Activated T-helper 2 cell treated with anti-CD3 and anti-CD28 coated beads, Interferon-gamma antibody, Interleukin-2, Interleukin-4, amounts not matched to agents 10 μg/mL and 5 μg/mL and 100 μg/mL, durations not matched to agents 14 hours and 24 hours and 36 hours (primary cell): Measurements from ENCODE around the gene SLC25A26. TPM values are rescaled to one million over a fixed set of nuclear protein-coding genes. Genes with fewer than 3 reads are reported as not detected.

Experiments used
- DNase-seq: peaks from one replicate; pipeline ENCODE4 v3.0.0; 2021; ENCODE audit warnings: low spot score
- H3K27ac Mint-ChIP-seq: one replicate; pipeline ENCODE4 v1.8.0; 2021; ENCODE audit warnings: mixed read lengths
- H3K27me3 Mint-ChIP-seq: one replicate; pipeline ENCODE4 v1.8.0; 2021; ENCODE audit warnings: low read depth, mixed read lengths
- H3K36me3 Mint-ChIP-seq: one replicate; pipeline ENCODE4 v1.8.0; 2021; ENCODE audit warnings: low read depth, mixed read lengths
- H3K4me1 Mint-ChIP-seq: one replicate; pipeline ENCODE4 v1.8.0; 2021; ENCODE audit warnings: low read depth, mixed read lengths
- H3K4me3 Mint-ChIP-seq: one replicate; pipeline ENCODE4 v1.8.0; 2021; ENCODE audit warnings: low read depth, mild to moderate bottlenecking, moderate library complexity, mixed read lengths
- H3K9me3 Mint-ChIP-seq: one replicate; pipeline ENCODE4 v1.8.0; 2021; ENCODE audit warnings: mixed read lengths
- intact Hi-C: fragments of 100-400 bp; cut with micrococcal nuclease; formaldehyde crosslinking; loops from one replicate; pipeline ENCODE4 v1.15.1; 2023
- total RNA-seq: library from RNA; stranded (reverse); gene quantifications from 2 replicates; pipeline ENCODE4 v1.2.3, GENCODE V29; 2022

The SLC25A26 gene
- total RNA-seq, 1 donor from 2014 or later = 15.5 TPM

- Mint-ChIP-seq H3K9me3 (peaks cover 28% of the 10 kb centered on the region), H3K36me3 (peaks cover 38% of the 10 kb centered on the region), H3K27me3 (no peaks in the 10 kb centered on the region), H3K4me3 (no peak overlapping the region), H3K4me1 (peaks cover 6% of the 10 kb centered on the region), H3K27ac (no peak overlapping the region)
- DNase-seq = no peak
- intact Hi-C loops = no loop called here
Observed at GRCh38 chr3:66233033-66233432, 12.2 kb downstream of the SLC25A26 start.

DNA sequence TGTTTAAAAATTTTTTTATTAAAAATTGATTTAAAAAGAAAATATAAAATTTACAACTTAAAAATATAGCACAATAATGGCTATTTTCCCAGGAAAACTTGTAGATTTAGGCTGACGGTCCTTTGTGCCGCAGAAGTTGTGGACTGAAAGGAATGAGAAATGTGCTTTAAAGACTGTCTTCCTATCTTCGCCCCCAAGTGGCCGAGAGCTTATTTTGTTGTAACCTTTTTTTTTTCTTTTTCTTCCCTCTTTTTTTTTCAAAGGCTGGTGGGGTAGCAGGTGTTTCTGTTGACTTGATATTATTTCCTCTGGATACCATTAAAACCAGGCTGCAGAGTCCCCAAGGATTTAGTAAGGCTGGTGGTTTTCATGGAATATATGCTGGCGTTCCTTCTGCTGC, 15.5 kb downstream of the SLC25A26 start:
- Mint-ChIP-seq H3K9me3 (peaks cover 42% of the 10 kb centered on the region), H3K27ac (no peak overlapping the region), H3K4me3 (no peak overlapping the region), H3K4me1 (peaks cover 11% of the 10 kb centered on the region), H3K27me3 (no peaks in the 10 kb centered on the region), H3K36me3 (peaks cover 56% of the 10 kb centered on the region)
- intact Hi-C loops = no loop called here
- DNase-seq = no peak

GRCh38 chr3:66237552-66237951, 16.8 kb downstream of the SLC25A26 start:
- intact Hi-C loops = no loop called here
- Mint-ChIP-seq H3K4me1 (peaks cover 12% of the 10 kb centered on the region), H3K9me3 (peaks cover 42% of the 10 kb centered on the region), H3K4me3 (no peak overlapping the region), H3K36me3 (peaks cover 67% of the 10 kb centered on the region), H3K27me3 (no peaks in the 10 kb centered on the region), H3K27ac (no peak overlapping the region)
- no peak for DNase-seq

- DNase-seq = no peak
- Mint-ChIP-seq H3K36me3 (peaks cover 74% of the 10 kb centered on the region), H3K4me3 (no peak overlapping the region), H3K27ac (peak overlapping the region; percentile 1), H3K4me1 (peaks cover 14% of the 10 kb centered on the region), H3K27me3 (no peaks in the 10 kb centered on the region), H3K9me3 (peaks cover 33% of the 10 kb centered on the region)
- intact Hi-C loops = loop anchor here (1.0 kb wide), 1 partner anchor 15 kb away; no protein-coding TSS in a partner anchor
Observed at GRCh38 chr3:66239513-66240123, 18.8 kb downstream of the SLC25A26 start.

DNA sequence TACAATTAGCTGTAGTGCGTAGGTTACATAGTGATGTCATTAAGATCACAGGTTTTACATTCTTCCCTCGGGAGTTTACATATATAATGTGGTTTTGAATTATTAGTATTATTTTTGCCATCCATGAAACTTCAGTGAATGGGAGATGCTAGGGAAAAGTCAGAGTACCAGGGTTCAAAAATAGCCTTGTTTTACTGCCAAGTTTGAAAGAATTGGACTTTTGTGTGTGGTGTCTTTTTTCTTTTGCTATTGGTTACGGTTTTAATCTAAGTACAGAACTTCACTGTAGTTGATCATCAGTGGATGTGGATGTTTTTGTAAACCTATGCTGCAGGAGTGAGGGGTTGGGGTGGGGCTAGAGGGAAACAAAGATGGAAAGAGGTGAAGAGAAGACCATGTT, 20.7 kb downstream of the SLC25A26 start:
- Mint-ChIP-seq H3K4me3 (no peak overlapping the region), H3K27me3 (no peaks in the 10 kb centered on the region), H3K36me3 (peaks cover 77% of the 10 kb centered on the region), H3K27ac (no peak overlapping the region), H3K9me3 (peaks cover 26% of the 10 kb centered on the region), H3K4me1 (peaks cover 14% of the 10 kb centered on the region)
- no peak for DNase-seq
- intact Hi-C loops = no loop called here

GRCh38 chr3:66242788-66243464, 22.1 kb downstream of the SLC25A26 start:
- intact Hi-C loops = no loop called here
- Mint-ChIP-seq H3K27ac (no peak overlapping the region), H3K9me3 (peaks cover 19% of the 10 kb centered on the region), H3K36me3 (peaks cover 64% of the 10 kb centered on the region), H3K27me3 (no peaks in the 10 kb centered on the region), H3K4me3 (no peak overlapping the region), H3K4me1 (peaks cover 12% of the 10 kb centered on the region)
- DNase-seq = no peak

DNA sequence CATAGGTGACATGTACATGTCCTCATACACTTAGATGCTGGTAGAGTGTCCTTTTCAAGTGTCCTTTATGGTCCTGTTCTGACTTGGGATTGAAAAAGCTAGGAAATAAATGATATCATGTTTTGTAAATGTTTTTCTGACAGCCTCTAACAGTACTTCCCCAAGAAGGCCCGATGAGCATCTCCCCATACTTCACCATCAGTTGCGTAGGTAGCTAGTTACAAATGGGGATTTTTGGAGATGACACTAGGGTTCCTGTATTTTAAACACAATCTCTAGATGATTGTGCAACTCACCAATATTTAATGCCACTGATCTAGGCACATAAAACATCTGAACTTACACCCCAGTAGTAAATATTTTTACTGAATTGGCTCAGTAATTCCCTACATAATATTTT, 27.8 kb downstream of the SLC25A26 start:
- no peak overlapping the region for H3K27ac Mint-ChIP-seq

GRCh38 chr3:66253790-66254620, 33.2 kb downstream of the SLC25A26 start:
- Mint-ChIP-seq H3K36me3 (peaks cover 6% of the 10 kb centered on the region), H3K27me3 (no peaks in the 10 kb centered on the region)
- intact Hi-C loops = loop anchor here (2.0 kb wide), 2 partner anchors 563 to 569 kb away; no protein-coding TSS in a partner anchor

More for the DNA sequence above, 27.8 kb downstream of the SLC25A26 start:
- DNase-seq = no peak
- Mint-ChIP-seq H3K36me3 (peaks cover 26% of the 10 kb centered on the region), H3K4me1 (peaks cover 4% of the 10 kb centered on the region), H3K27me3 (no peaks in the 10 kb centered on the region), H3K9me3 (no peaks in the 10 kb centered on the region), H3K4me3 (no peak overlapping the region)
- intact Hi-C loops = no loop called here

DNA sequence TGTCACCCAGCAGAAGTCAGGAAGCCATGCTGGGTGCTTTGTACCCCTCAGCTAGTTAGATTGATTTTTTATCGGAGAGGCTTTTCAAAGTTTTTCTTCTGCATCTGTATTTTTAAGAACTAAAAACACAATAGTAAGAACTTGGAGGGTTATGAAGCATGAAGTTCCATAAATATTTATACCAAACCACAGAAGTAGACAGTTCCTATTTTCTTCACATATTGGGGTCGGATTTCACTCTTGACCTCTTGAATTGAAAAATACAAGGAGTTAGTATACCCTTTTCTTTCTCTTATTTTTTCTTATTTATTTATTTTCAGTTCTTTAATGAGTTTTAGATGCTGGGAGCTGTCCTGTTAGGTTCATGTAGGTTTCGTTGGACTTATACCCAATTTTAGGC, 35.1 kb downstream of the SLC25A26 start:
- Mint-ChIP-seq H3K4me1 (peaks cover 3% of the 10 kb centered on the region), H3K9me3 (no peaks in the 10 kb centered on the region), H3K27me3 (no peaks in the 10 kb centered on the region), H3K4me3 (no peak overlapping the region), H3K27ac (no peak overlapping the region), H3K36me3 (no peaks in the 10 kb centered on the region)
- no peak for DNase-seq
- intact Hi-C loops = loop anchor here (2.0 kb wide), 1 partner anchor 567 kb away; no protein-coding TSS in a partner anchor

More at GRCh38 chr3:66253790-66254620, 33.2 kb downstream of the SLC25A26 start:
- DNase-seq = no peak
- H3K4me3 Mint-ChIP-seq = no peak overlapping the region
- no peaks in the 10 kb centered on the region for H3K9me3 Mint-ChIP-seq
- H3K27ac Mint-ChIP-seq = no peak overlapping the region
- peaks cover 4% of the 10 kb centered on the region for H3K4me1 Mint-ChIP-seq

- Mint-ChIP-seq H3K27me3 (no peaks in the 10 kb centered on the region), H3K36me3 (no peaks in the 10 kb centered on the region), H3K9me3 (no peaks in the 10 kb centered on the region), H3K27ac (no peak overlapping the region), H3K4me3 (no peak overlapping the region), H3K4me1 (peaks cover 3% of the 10 kb centered on the region)
- intact Hi-C loops = no loop called here
- DNase-seq = no peak
Observed at GRCh38 chr3:66256806-66257205, 36.0 kb downstream of the SLC25A26 start.

DNA sequence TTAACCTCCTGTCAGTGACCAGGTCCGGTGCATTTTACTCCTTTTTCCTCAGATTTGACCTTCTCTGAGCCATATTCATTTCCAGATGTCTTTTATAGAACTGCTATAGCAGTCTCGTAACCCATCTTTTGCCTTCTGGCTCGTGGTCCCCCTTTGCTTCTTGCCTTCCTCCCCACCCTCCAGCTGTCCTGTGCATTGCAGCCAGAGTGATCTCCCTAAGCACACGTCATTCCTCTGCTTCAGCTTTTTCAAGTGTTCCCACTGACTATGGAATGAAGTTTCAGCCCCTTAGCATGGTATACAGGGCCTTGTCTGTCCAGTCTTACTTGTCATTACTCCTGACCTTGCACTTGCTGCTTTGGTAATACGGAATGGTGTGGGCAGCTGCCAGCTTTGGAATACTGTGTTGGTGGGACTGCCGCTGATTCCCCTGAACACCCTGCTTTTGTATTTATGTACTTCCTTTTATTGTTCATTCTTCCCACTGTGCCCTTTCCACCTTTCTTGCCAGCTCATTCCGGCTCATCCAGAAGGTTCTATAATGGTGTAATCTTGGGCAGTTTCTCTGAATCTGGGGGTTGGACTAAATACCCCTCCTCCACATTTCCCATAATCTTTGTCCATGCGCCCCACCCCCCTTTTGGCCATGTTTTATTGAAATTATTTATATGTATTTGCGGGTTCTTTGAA, 38.9 kb downstream of the SLC25A26 start:
- Mint-ChIP-seq H3K27me3 (no peaks in the 10 kb centered on the region), H3K27ac (no peak overlapping the region), H3K36me3 (no peaks in the 10 kb centered on the region), H3K4me1 (peaks cover 3% of the 10 kb centered on the region), H3K4me3 (no peak overlapping the region), H3K9me3 (no peaks in the 10 kb centered on the region)
- intact Hi-C loops = no loop called here
- DNase-seq = no peak

DNA sequence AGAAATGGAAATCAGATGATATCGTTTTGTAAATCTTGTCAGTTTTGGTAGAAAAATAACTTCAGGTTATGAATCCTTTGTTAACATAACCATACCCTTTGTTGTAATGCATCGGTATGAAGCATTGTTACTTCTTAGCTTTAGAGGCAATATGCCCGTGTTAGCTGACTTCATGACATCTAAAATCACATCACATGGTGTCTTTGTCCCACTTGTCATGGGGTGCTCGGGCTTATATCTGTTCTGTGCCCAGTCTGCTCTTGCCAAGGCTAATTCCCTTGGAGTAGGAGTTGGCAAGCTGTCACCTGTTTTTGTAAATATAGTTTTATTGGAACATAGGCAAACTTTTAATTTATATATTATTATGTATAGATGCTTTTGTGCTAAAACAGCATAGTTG, 39.6 kb downstream of the SLC25A26 start:
- intact Hi-C loops = no loop called here
- peaks cover 3% of the 10 kb centered on the region for H3K4me1 Mint-ChIP-seq
- no peaks in the 10 kb centered on the region for H3K27me3 Mint-ChIP-seq
- no peaks in the 10 kb centered on the region for H3K9me3 Mint-ChIP-seq
- no peak overlapping the region for H3K4me3 Mint-ChIP-seq
- no peak for DNase-seq
- H3K27ac Mint-ChIP-seq = no peak overlapping the region
- H3K36me3 Mint-ChIP-seq = no peaks in the 10 kb centered on the region
